Measurements from ENCODE around the gene FAM227B.
"Not testable (repeated sequence)": the region's sequence is repeated elsewhere in the genome, so short reads cannot be mapped to it uniquely, and the experiment has no call there.

FAM227B gene

GRCh38 chr15:49610157-49610918 lies 10.3 kb downstream of the FAM227B start:
- DNase-seq = no peak

GRCh38 chr15:49606594-49606993 lies 14.0 kb downstream of the FAM227B start:
- DNase-seq = no peak

GRCh38 chr15:49605588-49605987 lies 15.0 kb downstream of the FAM227B start:
- no peak for DNase-seq

- no peak for DNase-seq
Observed at GRCh38 chr15:49604625-49605409, 15.8 kb downstream of the FAM227B start.

GRCh38 chr15:49592829-49593316 lies 27.7 kb downstream of the FAM227B start:
- not testable (repeated sequence) for DNase-seq

GRCh38 chr15:49589030-49589429 lies 31.6 kb downstream of the FAM227B start:
- no peak for DNase-seq

GRCh38 chr15:49573421-49573820 lies 47.2 kb downstream of the FAM227B start:
- DNase-seq = no peak

- no peak for DNase-seq
Observed at GRCh38 chr15:49570672-49571071, 49.9 kb downstream of the FAM227B start.

GRCh38 chr15:49570174-49570573 lies 50.4 kb downstream of the FAM227B start:
- no peak for DNase-seq

GRCh38 chr15:49560045-49560444 lies 60.6 kb downstream of the FAM227B start:
- no peak for DNase-seq

- no peak for DNase-seq
Observed at GRCh38 chr15:49558929-49559328, 61.7 kb downstream of the FAM227B start.

GRCh38 chr15:49556437-49556836 lies 64.2 kb downstream of the FAM227B start:
- no peak for DNase-seq

- not testable (repeated sequence) for DNase-seq
Observed at GRCh38 chr15:49550342-49550741, 70.3 kb downstream of the FAM227B start.

- no peak for DNase-seq
Observed at GRCh38 chr15:49538520-49538919, 82.1 kb downstream of the FAM227B start.

- no peak for DNase-seq
Observed at GRCh38 chr15:49530092-49530491, 90.5 kb downstream of the FAM227B start.

GRCh38 chr15:49528289-49528688 lies 92.3 kb downstream of the FAM227B start:
- DNase-seq = no peak

- no peak for DNase-seq
Observed at GRCh38 chr15:49521802-49522201, 98.8 kb downstream of the FAM227B start.

- not testable (repeated sequence) for DNase-seq
Observed at GRCh38 chr15:49512739-49513138, 107.9 kb downstream of the FAM227B start.

GRCh38 chr15:49507261-49507660 lies 113.4 kb downstream of the FAM227B start:
- DNase-seq = no peak

GRCh38 chr15:49506341-49506740 lies 114.3 kb downstream of the FAM227B start:
- no peak for DNase-seq

- no peak for DNase-seq
Observed at GRCh38 chr15:49501586-49501985, 119.0 kb downstream of the FAM227B start.

GRCh38 chr15:49495993-49496753 lies 124.4 kb downstream of the FAM227B start:
- no peak for DNase-seq

- no peak for DNase-seq
Observed at GRCh38 chr15:49494842-49495241, 125.8 kb downstream of the FAM227B start.

Data from retina (tissue), 1 donor.